Ascending aorta (tissue), 2 donors: ENCODE results near the gene NSD1. TPM values are rescaled to one million over a fixed set of nuclear protein-coding genes. Genes with fewer than 3 reads are reported as not detected.
A peak's percentile ranks its signal among the peaks of the same experiment; 100 is the strongest.

ENCODE experiments used
- DNase-seq, 2 donors: peaks; one replicate each; pipeline ENCODE4 v3.0.0-alpha.2; 2019; ENCODE audit warnings: low spot score in 2 of 2
- H3K27ac ChIP-seq, 2 donors: fragments of 200-600 bp; sonication (generic); one replicate each; pipeline ENCODE4 v1.5.1; 2016 to 2017; ENCODE audit warnings: mild to moderate bottlenecking in 1 of 2
- H3K27me3 ChIP-seq: fragments of 200-600 bp; sonication (generic); one replicate; pipeline ENCODE4 v1.5.1; 2017
- H3K36me3 ChIP-seq, 2 donors: fragments of 200-600 bp; sonication (generic); one replicate each; pipeline ENCODE4 v1.5.1; 2016
- H3K4me1 ChIP-seq, 2 donors: fragments of 200-600 bp; sonication (generic); one replicate each; pipeline ENCODE4 v1.5.1; 2016 to 2017; ENCODE audit warnings: mild to moderate bottlenecking in 1 of 2
- H3K4me3 ChIP-seq, 2 donors: fragments of 200-600 bp; sonication (generic); one replicate each; pipeline ENCODE4 v1.5.1; 2016 to 2017; ENCODE audit warnings: mild to moderate bottlenecking in 1 of 2
- H3K9me3 ChIP-seq, 2 donors: fragments of 200-600 bp; sonication (generic); one replicate each; pipeline ENCODE4 v1.5.1; 2016
- intact Hi-C: fragments of 100-400 bp; cut with DNase I; formaldehyde crosslinking; loops from one replicate; pipeline ENCODE4 v1.15.1; 2023
- total RNA-seq: library from RNA; depleted of rRNA; stranded (reverse); fragments of >200 nt; gene quantifications from one replicate; pipeline ENCODE4 v1.1.0, GENCODE V29; 2016
- TF ChIP-seq, protein P1 (sequence below), 3 experiments: fragments of 200-600 bp in 2 of 3; fragments of 450-650 bp in 1 of 3; sonication (generic) in 2 of 3; IDR thresholded peaks; one replicate each; pipeline ENCODE4 v1.5.1; 2016 to 2019; ENCODE audit warnings: antibody characterized with exemption in 3 of 3, mild to moderate bottlenecking in 1 of 3, moderate library complexity in 1 of 3

NSD1 gene
- total RNA-seq, 1 donor from 2014 or later, result 22.7 TPM

DNA sequence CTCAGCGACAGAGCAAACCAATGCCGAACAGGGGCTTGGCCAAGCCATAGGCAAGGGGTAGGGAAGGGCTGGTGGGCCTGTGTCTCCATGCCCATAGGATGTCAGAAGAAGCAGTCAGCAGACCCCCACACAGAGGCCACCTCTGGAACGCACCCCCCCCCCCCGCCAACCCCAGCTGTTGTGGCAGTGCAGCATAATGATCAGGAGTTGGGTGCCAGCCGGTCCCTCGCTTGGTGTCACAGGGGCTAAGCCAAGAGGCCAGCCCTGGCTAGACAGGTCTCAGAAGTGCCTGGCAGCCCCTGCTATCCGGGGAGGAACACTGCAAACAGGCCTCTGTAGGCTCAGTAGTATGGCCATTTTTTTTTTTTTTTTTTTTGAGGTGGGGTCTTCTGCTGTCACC is 181.8 kb downstream of the NSD1 start:
- no peaks in the 10 kb centered on the region for H3K27me3 ChIP-seq
- intact Hi-C loops, result no loop called here
- DNase-seq, result no peak

DNA sequence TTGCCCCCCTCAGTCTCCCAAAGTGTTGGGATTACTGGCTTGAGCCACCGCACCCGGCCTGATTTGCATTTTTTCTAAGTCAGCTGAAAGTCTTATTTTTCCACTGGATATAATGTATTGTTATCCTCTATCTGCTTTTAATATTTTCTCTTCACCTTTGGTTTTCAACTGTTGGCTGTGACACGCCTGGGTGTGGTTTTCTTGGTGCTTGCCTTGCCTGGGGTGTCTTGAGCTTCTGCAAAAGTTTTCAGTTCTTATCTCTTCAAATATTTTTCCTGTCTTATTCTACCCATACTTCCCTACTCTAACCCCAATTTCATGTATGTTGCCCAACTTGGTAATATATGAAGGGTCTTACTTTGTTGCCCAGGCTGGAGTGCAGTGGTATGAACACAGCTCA is 182.4 kb downstream of the NSD1 start:
- no peak for DNase-seq
- intact Hi-C loops, result no loop called here
- Histone ChIP-seq H3K9me3 (no peaks in the 10 kb centered on the region), H3K4me3 (no peak overlapping the region), H3K36me3 (peaks cover 3 to 4% of the 10 kb centered on the region in 2 donors), H3K27ac (no peak overlapping the region), H3K27me3 (no peaks in the 10 kb centered on the region), H3K4me1 (peaks cover 12 to 17% of the 10 kb centered on the region in 2 donors)
- TF ChIP-seq, protein P1, sequence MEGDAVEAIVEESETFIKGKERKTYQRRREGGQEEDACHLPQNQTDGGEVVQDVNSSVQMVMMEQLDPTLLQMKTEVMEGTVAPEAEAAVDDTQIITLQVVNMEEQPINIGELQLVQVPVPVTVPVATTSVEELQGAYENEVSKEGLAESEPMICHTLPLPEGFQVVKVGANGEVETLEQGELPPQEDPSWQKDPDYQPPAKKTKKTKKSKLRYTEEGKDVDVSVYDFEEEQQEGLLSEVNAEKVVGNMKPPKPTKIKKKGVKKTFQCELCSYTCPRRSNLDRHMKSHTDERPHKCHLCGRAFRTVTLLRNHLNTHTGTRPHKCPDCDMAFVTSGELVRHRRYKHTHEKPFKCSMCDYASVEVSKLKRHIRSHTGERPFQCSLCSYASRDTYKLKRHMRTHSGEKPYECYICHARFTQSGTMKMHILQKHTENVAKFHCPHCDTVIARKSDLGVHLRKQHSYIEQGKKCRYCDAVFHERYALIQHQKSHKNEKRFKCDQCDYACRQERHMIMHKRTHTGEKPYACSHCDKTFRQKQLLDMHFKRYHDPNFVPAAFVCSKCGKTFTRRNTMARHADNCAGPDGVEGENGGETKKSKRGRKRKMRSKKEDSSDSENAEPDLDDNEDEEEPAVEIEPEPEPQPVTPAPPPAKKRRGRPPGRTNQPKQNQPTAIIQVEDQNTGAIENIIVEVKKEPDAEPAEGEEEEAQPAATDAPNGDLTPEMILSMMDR (IDR thresholded peaks at IDR 0.05), result no peak

More for the DNA sequence above, 181.8 kb downstream of the NSD1 start:
- peaks cover 3 to 4% of the 10 kb centered on the region in 2 donors for H3K36me3 ChIP-seq
- H3K4me1 ChIP-seq, result peaks cover 12 to 18% of the 10 kb centered on the region in 2 donors
- H3K27ac ChIP-seq, result no peak overlapping the region
- no peak overlapping the region for H3K4me3 ChIP-seq
- no peaks in the 10 kb centered on the region for H3K9me3 ChIP-seq
- TF ChIP-seq, protein P1 (IDR thresholded peaks at IDR 0.05), result no peak

DNA sequence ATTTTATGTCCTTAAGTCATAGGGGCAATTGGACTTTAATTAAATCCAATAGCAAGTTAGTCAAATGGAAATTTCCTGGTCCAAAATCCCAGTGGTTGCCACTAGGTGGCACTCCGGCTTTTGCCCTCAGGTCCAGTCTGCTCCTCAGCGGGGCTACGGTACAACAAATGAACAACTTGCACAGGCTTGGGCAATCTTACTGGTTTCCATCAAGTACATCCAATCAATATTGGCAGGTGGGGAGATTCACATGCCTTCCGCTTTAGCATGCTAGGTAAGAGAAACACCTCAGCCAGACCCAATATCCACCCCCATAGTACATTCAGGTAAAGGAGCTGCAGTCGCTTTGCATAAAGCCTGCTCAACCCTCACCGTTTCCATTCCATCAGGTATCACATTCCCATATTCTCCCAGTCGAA is 184.4 kb downstream of the NSD1 start:
- Histone ChIP-seq H3K9me3 (no peaks in the 10 kb centered on the region), H3K36me3 (peaks cover 3 to 4% of the 10 kb centered on the region in 2 donors), H3K27me3 (no peaks in the 10 kb centered on the region), H3K4me1 (no peaks in the 10 kb centered on the region), H3K4me3 (no peak overlapping the region), H3K27ac (no peak overlapping the region)
- intact Hi-C loops, result no loop called here
- TF ChIP-seq, protein P1 (IDR thresholded peaks at IDR 0.05), result peak; percentile 69 to 80 (median 76)
- peak in 1 of 2 donors; percentile 84 for DNase-seq

DNA sequence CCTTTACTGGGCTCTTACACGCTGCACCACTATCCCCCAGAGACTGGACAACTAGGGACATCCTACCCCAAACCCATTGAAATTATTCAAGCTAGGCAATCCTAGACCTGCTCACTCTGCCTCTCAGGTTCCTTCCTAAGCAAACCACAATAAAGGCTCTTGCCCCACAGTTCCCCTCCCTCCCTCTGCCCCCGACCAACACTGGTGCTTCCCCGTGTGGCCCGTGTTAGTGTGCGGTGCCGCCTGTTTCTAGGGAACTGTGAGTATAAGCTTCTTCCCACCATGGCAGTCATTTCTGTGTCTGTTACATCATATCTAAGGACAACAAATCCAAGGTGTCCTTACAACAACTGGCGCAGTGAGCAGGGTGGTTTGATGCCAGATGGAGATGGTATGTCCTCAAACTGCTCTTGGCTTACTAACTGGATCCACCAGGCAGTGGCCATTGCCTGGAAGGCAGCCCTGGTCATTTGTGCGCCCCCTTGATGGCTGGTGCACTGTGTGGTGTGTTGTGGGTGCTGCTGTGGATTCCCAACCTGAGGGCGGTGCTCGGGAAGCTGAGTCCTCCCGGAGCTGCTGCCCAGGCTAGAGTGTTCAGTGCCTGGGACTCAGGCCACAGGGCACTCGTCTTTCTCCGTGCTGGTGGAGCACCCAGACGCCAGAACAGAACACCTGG is 186.5 kb downstream of the NSD1 start:
- Histone ChIP-seq H3K27me3 (no peaks in the 10 kb centered on the region), H3K27ac (no peak overlapping the region), H3K36me3 (peaks cover 3 to 4% of the 10 kb centered on the region in 2 donors), H3K4me3 (no peak overlapping the region), H3K9me3 (no peaks in the 10 kb centered on the region), H3K4me1 (no peaks in the 10 kb centered on the region)
- intact Hi-C loops, result no loop called here
- no peak for DNase-seq
- TF ChIP-seq, protein P1 (IDR thresholded peaks at IDR 0.05), result no peak

DNA sequence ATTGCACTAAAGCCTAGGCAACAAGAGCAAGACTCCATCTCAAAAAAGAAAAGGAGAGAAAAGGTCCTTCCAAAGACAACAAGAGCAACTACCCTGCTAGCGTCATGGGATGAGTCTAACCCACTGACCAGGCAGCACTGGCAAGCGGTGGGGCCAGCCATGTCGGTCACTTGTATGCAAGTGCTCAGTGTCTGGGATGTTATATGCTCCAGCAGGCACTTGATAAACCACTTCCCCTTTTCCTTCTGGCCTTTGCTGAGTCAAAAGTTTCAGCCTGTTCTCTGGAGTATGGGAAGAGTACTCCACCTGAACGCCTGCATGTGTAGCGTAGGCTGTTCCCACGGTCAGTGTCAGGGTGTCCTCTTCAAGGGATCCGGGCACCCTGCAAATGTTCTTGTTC is 187.3 kb downstream of the NSD1 start:
- Histone ChIP-seq H3K4me1 (no peaks in the 10 kb centered on the region), H3K27ac (no peak overlapping the region), H3K9me3 (no peaks in the 10 kb centered on the region), H3K4me3 (no peak overlapping the region), H3K36me3 (peaks cover 3 to 4% of the 10 kb centered on the region in 2 donors), H3K27me3 (no peaks in the 10 kb centered on the region)
- no peak for DNase-seq
- intact Hi-C loops, result no loop called here
- TF ChIP-seq, protein P1 (IDR thresholded peaks at IDR 0.05), result no peak
